Activated naive CD8-positive, alpha-beta T cell treated with anti-CD3 and anti-CD28 coated beads, Interleukin-2, amount 10 ng/mL, durations not matched to agents 7 days and 5 days (primary cell): ENCODE measurements around the gene ZNRF1. TPM values are rescaled to one million over a fixed set of nuclear protein-coding genes. Genes with fewer than 3 reads are reported as not detected.

Source experiments
- ATAC-seq: fragments of 150-1000 bp; cut with Tn5 transposase; one replicate; pipeline ENCODE4 v1.10.0; 2021; ENCODE audit warnings: low read depth, moderate library complexity
- POLR2A ChIA-PET: fragments of 350-600 bp; sonication (Branson Sonifier 250); formaldehyde crosslinking; loops from one replicate; lab custom pipeline; 2021; ENCODE audit warnings: antibody characterized with exemption; lab: Charles Lee
- DNase-seq: peaks from one replicate; pipeline ENCODE4 v3.0.0; 2021
- H3K27ac Mint-ChIP-seq: one replicate; pipeline ENCODE4 v1.8.0; 2022; ENCODE audit warnings: mild to moderate bottlenecking, mixed read lengths
- H3K27me3 Mint-ChIP-seq: one replicate; pipeline ENCODE4 v1.8.0; 2022; ENCODE audit warnings: mild to moderate bottlenecking, moderate library complexity, mixed read lengths
- H3K36me3 Mint-ChIP-seq: one replicate; pipeline ENCODE4 v1.8.0; 2021; ENCODE audit warnings: mild to moderate bottlenecking, mixed read lengths
- H3K4me1 Mint-ChIP-seq: one replicate; pipeline ENCODE4 v1.8.0; 2021; ENCODE audit warnings: mixed read lengths
- H3K4me3 Mint-ChIP-seq: one replicate; pipeline ENCODE4 v1.8.0; 2022; ENCODE audit warnings: mild to moderate bottlenecking, moderate library complexity, mixed read lengths
- H3K9me3 Mint-ChIP-seq: one replicate; pipeline ENCODE4 v1.8.0; 2021; ENCODE audit warnings: mixed read lengths
- total RNA-seq, 2 experiments: library from RNA; stranded (reverse); gene quantifications; one replicate each; pipeline ENCODE4 v1.2.3, GENCODE V29; 2021

ZNRF1 gene
- total RNA-seq, 2 experiments from 2014 or later = 8.2 to 9.0 TPM

DNA sequence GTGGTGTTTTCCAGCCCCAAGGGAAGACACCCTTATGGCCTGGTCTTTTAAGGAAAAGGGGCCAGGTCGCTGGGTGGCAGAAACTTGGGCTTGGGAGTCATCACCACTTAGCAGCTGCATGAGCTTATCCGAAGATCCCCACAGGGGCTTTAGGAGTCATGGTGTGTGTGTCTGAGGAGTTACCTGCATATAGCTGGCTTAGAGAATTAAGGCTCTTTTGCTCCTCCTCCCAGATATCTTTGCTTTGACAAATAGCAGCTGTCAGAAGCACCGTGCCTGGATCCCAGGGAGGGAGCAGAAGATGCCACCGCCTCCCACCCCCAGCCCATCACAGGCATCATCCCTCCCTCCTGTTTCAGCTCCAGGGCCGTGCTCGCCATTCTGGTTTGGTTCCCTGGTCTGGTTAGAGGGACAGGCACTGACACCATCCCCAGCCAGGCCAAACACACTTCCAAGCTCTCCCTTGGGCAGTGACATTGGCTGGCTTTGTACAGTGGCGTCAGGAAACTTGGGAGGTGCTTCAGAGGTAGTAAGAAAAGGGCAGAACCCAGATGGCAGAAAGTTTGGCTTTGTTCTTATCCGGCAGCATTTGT is 100.3 kb downstream of the ZNRF1 start:
- Mint-ChIP-seq H3K4me3 (peak overlapping the region; percentile 61), H3K4me1 (peaks cover 34% of the 10 kb centered on the region), H3K9me3 (peaks cover 1% of the 10 kb centered on the region), H3K27me3 (no peaks in the 10 kb centered on the region), H3K36me3 (peaks cover 2% of the 10 kb centered on the region), H3K27ac (peak overlapping the region; percentile 89)
- POLR2A ChIA-PET = interaction anchor here (0.5 to 1.9 kb wide), 5 partner anchors 14 to 101 kb away, joined by 3 to 8 read pairs (median 6); partner anchors contain the start of gene ZNRF1
- ATAC-seq = no peak
- no peak for DNase-seq

DNA sequence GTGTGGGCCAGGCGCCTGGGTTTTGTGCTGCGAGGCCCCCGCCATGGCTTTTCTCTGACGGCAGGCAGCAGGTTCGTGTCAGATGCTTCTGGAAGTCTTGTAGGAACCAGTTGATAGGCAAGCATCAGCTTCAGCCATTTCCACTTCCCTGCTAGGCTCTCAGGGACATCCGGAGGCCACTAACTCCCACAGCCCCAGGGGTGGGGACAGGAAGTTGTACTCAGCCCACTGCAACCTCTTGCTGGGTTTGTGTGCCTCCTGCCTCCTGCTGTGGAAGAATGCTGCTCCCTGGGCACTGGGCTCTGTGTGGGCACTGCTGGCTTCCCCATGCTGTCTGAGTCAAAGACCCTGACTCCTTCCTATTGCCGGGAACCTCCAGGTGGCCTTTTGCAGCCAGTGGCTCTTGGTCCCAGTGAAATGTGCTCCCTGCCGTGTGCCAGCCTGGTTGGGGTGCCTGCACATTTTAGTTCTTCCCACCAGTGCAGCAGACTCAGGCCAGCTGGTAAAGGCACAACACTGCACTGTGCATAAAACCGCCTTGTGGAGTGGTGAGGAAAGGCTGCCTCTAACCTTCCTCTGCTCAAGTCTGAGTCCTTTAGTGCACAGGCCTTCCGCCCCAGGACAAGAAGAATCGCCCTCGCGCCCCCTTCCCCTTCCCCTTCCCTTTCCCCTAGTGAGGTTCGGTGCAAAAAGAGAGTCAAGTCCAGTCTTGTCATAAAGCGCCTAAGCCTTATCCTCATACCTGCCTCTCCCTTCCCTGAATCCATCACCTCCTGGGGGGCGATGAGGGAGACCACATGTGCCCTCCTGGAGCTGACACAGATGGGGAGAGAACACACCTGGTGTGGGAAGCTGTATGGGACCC is 101.1 kb downstream of the ZNRF1 start:
- Mint-ChIP-seq H3K4me3 (peak overlapping the region; percentile 65), H3K9me3 (peaks cover 1% of the 10 kb centered on the region), H3K4me1 (peaks cover 34% of the 10 kb centered on the region), H3K36me3 (peaks cover 2% of the 10 kb centered on the region), H3K27me3 (no peaks in the 10 kb centered on the region), H3K27ac (peak overlapping the region; percentile 89)
- DNase-seq (no peak), ATAC-seq (peak; percentile 84)
- POLR2A ChIA-PET = interaction anchor here (1.0 to 1.9 kb wide), 3 partner anchors 15 to 101 kb away, joined by 4 to 6 read pairs (median 6); partner anchors contain the start of gene ZNRF1

DNA sequence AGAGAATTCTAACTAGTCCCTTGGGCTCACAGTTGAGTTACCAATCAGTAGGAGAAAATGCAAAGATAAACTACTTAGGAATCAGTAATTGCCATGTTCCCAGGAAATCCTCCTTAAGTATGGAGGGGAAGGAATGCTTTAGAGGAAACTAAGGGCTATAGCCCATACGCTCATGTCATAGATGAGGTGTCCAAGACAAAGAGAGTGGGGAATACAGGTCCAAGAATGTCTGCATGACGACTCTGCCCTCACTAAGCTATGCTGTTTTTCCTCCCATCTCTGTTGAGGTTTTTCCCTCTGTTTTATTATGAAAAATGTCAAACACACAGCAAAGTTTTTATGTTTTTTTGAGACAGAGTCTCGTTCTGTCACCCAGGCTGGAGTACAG is 101.8 kb downstream of the ZNRF1 start:
- DNase-seq (no peak), ATAC-seq (no peak)
- Mint-ChIP-seq H3K4me3 (no peak overlapping the region), H3K27ac (peak overlapping the region; percentile 89), H3K27me3 (no peaks in the 10 kb centered on the region), H3K9me3 (peaks cover 1% of the 10 kb centered on the region), H3K36me3 (peaks cover 2% of the 10 kb centered on the region), H3K4me1 (peaks cover 38% of the 10 kb centered on the region)
- POLR2A ChIA-PET = no interaction called here

DNA sequence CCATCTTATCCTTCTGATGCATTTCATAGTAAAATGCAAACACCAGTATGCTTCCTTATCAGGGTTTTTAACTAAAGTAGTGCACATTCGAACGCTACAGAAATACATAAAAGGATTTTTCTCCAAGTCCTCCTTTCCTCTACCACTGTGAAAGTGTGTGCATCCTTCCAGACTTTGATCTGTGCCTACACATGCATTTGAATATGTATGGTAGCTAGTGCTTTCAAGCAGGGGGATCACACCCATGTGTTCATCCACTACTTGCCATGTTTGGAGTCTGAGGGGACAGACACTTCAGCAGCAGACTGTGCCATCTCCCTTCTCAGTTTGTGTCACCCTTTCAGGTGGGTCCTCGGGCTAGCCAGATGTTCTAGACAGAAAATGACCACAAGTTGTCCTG is 102.8 kb downstream of the ZNRF1 start:
- POLR2A ChIA-PET = no interaction called here
- ATAC-seq (no peak), DNase-seq (no peak)
- Mint-ChIP-seq H3K27me3 (no peaks in the 10 kb centered on the region), H3K4me3 (no peak overlapping the region), H3K27ac (no peak overlapping the region), H3K36me3 (peaks cover 4% of the 10 kb centered on the region), H3K9me3 (peaks cover 1% of the 10 kb centered on the region), H3K4me1 (peaks cover 39% of the 10 kb centered on the region)

DNA sequence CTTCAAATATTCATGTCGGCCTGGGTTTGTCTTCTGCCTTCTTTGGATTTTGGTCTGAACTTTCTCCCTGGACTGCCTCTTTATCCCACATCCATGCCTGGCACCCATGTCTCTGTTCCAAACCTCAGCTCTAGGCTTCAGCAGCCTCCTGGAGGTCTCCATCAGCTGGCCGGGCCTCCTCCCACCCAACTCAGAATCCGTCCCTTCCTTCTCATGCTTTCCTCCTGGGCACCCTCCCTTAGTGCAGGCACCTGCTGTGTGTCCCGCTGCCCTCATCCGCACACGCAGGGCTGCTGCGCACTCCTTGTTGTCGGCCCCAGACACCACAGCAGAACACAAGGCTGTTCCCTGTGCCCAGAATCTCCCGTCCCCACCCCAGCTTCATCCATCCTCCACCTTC is 103.8 kb downstream of the ZNRF1 start:
- Mint-ChIP-seq H3K36me3 (peaks cover 4% of the 10 kb centered on the region), H3K9me3 (peaks cover 1% of the 10 kb centered on the region), H3K27me3 (no peaks in the 10 kb centered on the region), H3K4me3 (no peak overlapping the region), H3K4me1 (peaks cover 39% of the 10 kb centered on the region), H3K27ac (no peak overlapping the region)
- POLR2A ChIA-PET = no interaction called here
- ATAC-seq = no peak
- no peak for DNase-seq

DNA sequence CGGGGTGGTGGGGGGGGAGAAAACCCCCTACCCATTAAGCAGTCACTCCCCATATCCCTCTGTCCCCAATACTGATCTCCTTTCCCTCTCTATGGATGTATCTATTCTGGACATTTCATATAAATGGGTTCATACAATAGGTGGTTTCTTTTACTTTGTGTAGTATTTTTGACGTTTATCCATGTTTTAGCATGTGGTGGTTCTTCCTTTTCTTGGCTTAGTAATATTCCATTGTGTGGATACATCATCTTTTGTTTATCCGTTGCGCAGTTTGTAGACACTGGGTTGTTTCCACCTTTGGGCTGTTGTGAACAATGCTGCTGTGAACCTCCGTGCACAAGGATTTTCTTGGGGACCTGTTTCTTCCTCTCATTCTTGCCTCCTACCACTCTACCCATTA is 105.2 kb downstream of the ZNRF1 start:
- Mint-ChIP-seq H3K4me3 (no peak overlapping the region), H3K4me1 (peaks cover 39% of the 10 kb centered on the region), H3K36me3 (peaks cover 4% of the 10 kb centered on the region), H3K27me3 (no peaks in the 10 kb centered on the region), H3K9me3 (peaks cover 1% of the 10 kb centered on the region), H3K27ac (no peak overlapping the region)
- DNase-seq = no peak
- POLR2A ChIA-PET = no interaction called here
- no peak for ATAC-seq

DNA sequence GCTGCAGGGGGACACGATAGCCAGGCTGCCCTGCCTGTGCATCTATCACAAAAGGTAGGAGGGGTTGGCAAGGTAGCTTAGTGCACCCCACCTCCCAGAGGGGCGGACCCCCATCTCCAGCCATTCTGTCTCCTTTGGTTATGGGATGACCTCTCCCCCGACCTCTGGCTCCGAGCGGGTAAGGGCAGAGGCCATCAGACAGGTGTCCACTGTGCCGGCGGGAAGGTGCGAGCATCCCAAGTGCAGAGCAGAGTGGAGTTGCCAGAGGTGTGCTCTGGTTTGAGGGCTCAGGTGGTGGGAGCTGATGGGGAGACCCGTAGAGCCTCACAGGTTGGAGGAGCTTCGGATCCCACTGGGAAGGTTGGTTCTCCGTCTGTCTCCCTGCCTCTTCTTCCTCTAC is 106.0 kb downstream of the ZNRF1 start:
- Mint-ChIP-seq H3K27me3 (no peaks in the 10 kb centered on the region), H3K4me3 (no peak overlapping the region), H3K9me3 (peaks cover 1% of the 10 kb centered on the region), H3K27ac (peak overlapping the region; percentile 73), H3K4me1 (peaks cover 36% of the 10 kb centered on the region), H3K36me3 (peaks cover 4% of the 10 kb centered on the region)
- DNase-seq (no peak), ATAC-seq (no peak)
- POLR2A ChIA-PET = no interaction called here

DNA sequence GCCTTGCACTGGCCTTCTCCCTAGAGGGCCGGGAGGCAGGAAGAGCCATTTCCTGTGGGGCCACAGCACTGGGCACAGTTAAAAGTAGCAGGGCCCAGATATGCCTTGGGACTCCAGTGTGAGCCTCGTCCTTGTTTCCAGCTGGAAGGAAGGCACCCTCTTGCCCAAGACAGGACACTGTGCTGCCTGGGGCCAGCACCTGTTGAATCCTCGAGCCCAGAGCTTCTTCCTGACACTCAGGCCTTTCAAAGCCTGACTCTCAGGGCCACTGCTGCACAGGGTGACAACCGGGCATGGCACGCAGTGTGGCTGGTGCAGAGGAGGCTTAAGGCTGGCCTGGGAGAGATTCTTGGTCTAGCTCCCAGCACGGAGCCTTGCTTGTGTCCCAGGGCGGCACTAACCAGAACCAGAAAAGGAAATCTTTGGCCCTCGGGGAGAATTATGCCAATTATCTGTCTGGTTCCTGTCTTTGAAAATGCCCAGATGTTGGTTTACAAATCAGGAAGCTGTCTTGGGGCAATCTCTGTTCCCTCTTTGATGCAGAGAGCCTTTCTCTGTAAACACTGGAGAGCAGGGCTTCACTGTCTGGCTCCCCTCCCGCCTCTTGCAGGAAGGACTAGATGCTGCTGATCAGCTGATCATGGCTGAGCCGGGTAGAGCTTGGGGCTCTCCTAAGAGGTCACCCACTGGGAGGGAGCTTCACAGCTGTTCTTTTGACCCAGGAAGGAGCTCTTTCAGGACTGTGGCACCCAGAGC is 106.7 kb downstream of the ZNRF1 start:
- POLR2A ChIA-PET = no interaction called here
- H3K9me3 Mint-ChIP-seq = peaks cover 1% of the 10 kb centered on the region
- peak overlapping the region; percentile 73 for H3K27ac Mint-ChIP-seq
- DNase-seq (no peak), ATAC-seq (no peak)
- peaks cover 4% of the 10 kb centered on the region for H3K36me3 Mint-ChIP-seq
- peaks cover 34% of the 10 kb centered on the region for H3K4me1 Mint-ChIP-seq
- H3K27me3 Mint-ChIP-seq = no peaks in the 10 kb centered on the region
- no peak overlapping the region for H3K4me3 Mint-ChIP-seq

DNA sequence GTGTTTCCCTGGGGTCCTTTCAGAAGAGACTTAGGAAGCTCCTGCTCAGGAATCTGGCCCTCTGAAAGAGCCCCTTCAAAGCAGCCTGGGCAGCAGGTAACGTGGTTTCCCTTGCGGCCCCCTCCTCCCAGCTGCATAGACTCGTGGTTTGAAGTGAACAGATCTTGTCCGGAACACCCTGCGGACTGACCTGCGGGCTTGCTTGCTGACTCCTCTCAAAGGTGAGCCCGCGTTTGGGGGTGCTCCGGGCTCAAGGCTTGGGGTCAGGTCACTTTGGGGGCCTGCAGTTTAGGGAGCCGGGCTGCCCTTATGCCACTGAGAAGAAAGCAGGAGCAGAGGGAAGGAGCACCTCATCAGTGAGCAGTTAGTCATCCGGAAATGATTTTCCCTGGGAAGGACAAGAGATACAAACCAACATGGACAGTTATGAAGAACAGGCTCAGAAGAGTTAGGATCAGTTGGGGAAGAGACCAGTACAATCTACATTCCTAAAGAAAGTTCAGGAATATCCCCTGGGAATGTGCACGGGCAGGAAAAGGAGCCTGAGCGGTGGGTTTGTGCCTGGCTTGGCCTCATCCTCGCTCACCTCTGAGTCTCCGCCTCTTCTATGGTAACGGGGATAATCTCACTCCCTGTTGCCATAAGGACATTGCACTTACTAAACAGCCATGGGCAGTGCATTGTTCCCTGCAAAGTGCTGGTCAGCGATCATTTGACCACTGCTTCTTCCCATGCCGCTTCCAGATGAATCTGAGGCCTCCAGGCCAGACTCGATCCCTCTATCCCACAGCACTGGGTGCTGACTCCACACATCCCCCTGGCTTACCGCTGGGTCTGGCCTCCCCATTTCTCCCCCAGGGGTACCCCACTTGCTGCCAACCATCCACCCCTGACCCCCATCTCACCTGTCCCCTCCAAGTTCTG is 107.8 kb downstream of the ZNRF1 start:
- H3K4me1 Mint-ChIP-seq = peaks cover 38% of the 10 kb centered on the region
- H3K4me3 Mint-ChIP-seq = no peak overlapping the region
- H3K9me3 Mint-ChIP-seq = peaks cover 1% of the 10 kb centered on the region
- H3K27me3 Mint-ChIP-seq = no peaks in the 10 kb centered on the region
- ATAC-seq (no peak), DNase-seq (no peak)
- H3K27ac Mint-ChIP-seq = no peak overlapping the region
- POLR2A ChIA-PET = no interaction called here
- peaks cover 4% of the 10 kb centered on the region for H3K36me3 Mint-ChIP-seq

DNA sequence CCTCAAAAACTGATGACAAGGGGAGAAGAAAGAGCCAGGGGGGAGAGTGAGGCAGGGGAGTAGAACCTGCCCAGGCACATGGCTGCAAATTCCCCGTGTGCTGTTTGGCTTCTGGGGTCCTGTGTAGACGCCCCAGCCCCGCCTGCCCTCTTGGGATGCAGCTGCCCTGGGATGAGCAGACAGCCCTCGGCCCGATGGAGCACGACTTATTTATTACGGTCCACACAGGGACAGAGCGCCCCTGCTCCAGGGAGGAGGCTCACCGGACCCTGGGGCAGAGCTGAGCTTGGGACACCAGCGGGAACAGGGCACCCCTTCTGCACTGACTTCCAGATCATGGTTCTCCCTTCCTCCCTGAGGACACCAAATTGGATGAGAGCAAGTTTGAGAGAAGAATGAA is 108.7 kb downstream of the ZNRF1 start:
- Mint-ChIP-seq H3K4me3 (no peak overlapping the region), H3K27me3 (peaks cover 2% of the 10 kb centered on the region), H3K4me1 (peaks cover 39% of the 10 kb centered on the region), H3K36me3 (peaks cover 4% of the 10 kb centered on the region), H3K9me3 (peaks cover 1% of the 10 kb centered on the region), H3K27ac (no peak overlapping the region)
- DNase-seq (no peak), ATAC-seq (no peak)
- POLR2A ChIA-PET = interaction anchor here (5.5 kb wide), 1 partner anchor 109 kb away, joined by 45 read pairs; the partner anchor contains the start of gene ZNRF1

- H3K27ac Mint-ChIP-seq = peak overlapping the region; percentile 86
- H3K4me1 Mint-ChIP-seq = peaks cover 39% of the 10 kb centered on the region
- no peak for DNase-seq
- H3K36me3 Mint-ChIP-seq = peaks cover 4% of the 10 kb centered on the region
- peak overlapping the region; percentile 70 for H3K4me3 Mint-ChIP-seq
- peak; percentile 53 for ATAC-seq
- H3K9me3 Mint-ChIP-seq = peaks cover under 1% of the 10 kb centered on the region
- peaks cover 9% of the 10 kb centered on the region for H3K27me3 Mint-ChIP-seq
- POLR2A ChIA-PET = interaction anchor here (1.7 to 5.5 kb wide), 2 partner anchors 110 to 124 kb away, joined by 7 to 45 read pairs; partner anchors contain the start of genes WDR59 and ZNRF1
Observed at GRCh38 chr16:75108792-75109731, 110.2 kb downstream of the ZNRF1 start.
